GM23338 (cell line): Measurements from ENCODE around the gene S100A13. TPM values are rescaled to one million over a fixed set of nuclear protein-coding genes. Genes with fewer than 3 reads are reported as not detected.
A peak's percentile ranks its signal among the peaks of the same experiment; 100 is the strongest.
"Not testable (repeated sequence)": the region's sequence is repeated elsewhere in the genome, so short reads cannot be mapped to it uniquely, and the experiment has no call there.

Experiments
- ATAC-seq: fragments of 200-7000 bp; cut with Tn5 transposase; 3 replicates; pipeline ENCODE4 v1.9.1; 2020
- DNase-seq: peaks from one replicate; pipeline ENCODE4 v3.0.0-alpha.2; 2015; ENCODE audit warnings: low spot score
- H2AFZ ChIP-seq: fragments of 200-600 bp; sonication (generic); 2 replicates; pipeline ENCODE4 v1.8.0; 2016; ENCODE audit warnings: antibody characterized with exemption, mild to moderate bottlenecking, moderate library complexity
- H3F3A ChIP-seq: fragments of 200-600 bp; sonication (generic); replicated peaks from 2 replicates; pipeline ENCODE4 v1.8.0; 2017; ENCODE audit warnings: antibody characterized with exemption, mixed run types, low read depth
- H3K27ac ChIP-seq: fragments of 200-600 bp; sonication (generic); 2 replicates; pipeline ENCODE4 v1.6.1; 2016; ENCODE audit warnings: low read depth
- H3K27me3 ChIP-seq: fragments of 200-600 bp; sonication (generic); 2 replicates; pipeline ENCODE4 v1.8.0; 2016; ENCODE audit warnings: mild to moderate bottlenecking, mixed run types, moderate library complexity; ENCODE audit not compliant: insufficient read depth
- H3K36me3 ChIP-seq: fragments of 200-600 bp; sonication (generic); 2 replicates; pipeline ENCODE4 v1.8.0; 2016; ENCODE audit warnings: mild to moderate bottlenecking; ENCODE audit not compliant: insufficient read depth
- H3K4me1 ChIP-seq: fragments of 200-600 bp; sonication (generic); 2 replicates; pipeline ENCODE4 v1.8.0; 2016; ENCODE audit warnings: mild to moderate bottlenecking, moderate library complexity; ENCODE audit not compliant: insufficient read depth
- H3K4me2 ChIP-seq: fragments of 200-600 bp; sonication (generic); 2 replicates; pipeline ENCODE4 v1.7.1; 2017; ENCODE audit warnings: mixed run types
- H3K4me3 ChIP-seq: fragments of 200-600 bp; sonication (generic); 2 replicates; pipeline ENCODE4 v1.6.1; 2016; ENCODE audit warnings: mixed run types
- H3K79me2 ChIP-seq: fragments of 200-600 bp; sonication (generic); replicated peaks from 2 replicates; pipeline ENCODE4 v1.8.0; 2017; ENCODE audit warnings: mild to moderate bottlenecking; ENCODE audit not compliant: insufficient read depth
- H3K9me2 ChIP-seq: fragments of 200-600 bp; sonication (generic); 2 replicates; pipeline ENCODE4 v1.8.0; 2017; ENCODE audit not compliant: insufficient read depth
- H4K20me1 ChIP-seq: fragments of 200-600 bp; sonication (generic); replicated peaks from 2 replicates; pipeline ENCODE4 v1.8.0; 2017; ENCODE audit warnings: mild to moderate bottlenecking; ENCODE audit not compliant: insufficient read depth
- H3K27ac Mint-ChIP-seq: 2 replicates; pipeline ENCODE4 v1.8.0; 2020; ENCODE audit warnings: inconsistent platforms, mild to moderate bottlenecking, moderate library complexity, mixed read lengths
- H3K27me3 Mint-ChIP-seq: 3 replicates; pipeline ENCODE4 v1.8.0; 2022; ENCODE audit warnings: low read depth, mild to moderate bottlenecking, moderate library complexity, mixed read lengths, inconsistent platforms; ENCODE audit not compliant: insufficient read depth, poor library complexity
- H3K36me3 Mint-ChIP-seq: 3 replicates; pipeline ENCODE4 v1.8.0; 2021; ENCODE audit warnings: low read depth, mild to moderate bottlenecking, inconsistent platforms, moderate library complexity, mixed read lengths
- H3K4me1 Mint-ChIP-seq: 3 replicates; pipeline ENCODE4 v1.8.0; 2020; ENCODE audit warnings: mild to moderate bottlenecking, inconsistent platforms, mixed read lengths
- H3K4me3 Mint-ChIP-seq: 3 replicates; pipeline ENCODE4 v1.8.0; 2021; ENCODE audit warnings: moderate library complexity, mild to moderate bottlenecking, inconsistent platforms, mixed read lengths
- H3K9me3 Mint-ChIP-seq: 3 replicates; pipeline ENCODE4 v1.8.0; 2020; ENCODE audit warnings: moderate library complexity, mild to moderate bottlenecking, inconsistent platforms, mixed read lengths
- CREB1 ChIP-seq: fragments of 250-450 bp; sonication (Bioruptor Pico); IDR thresholded peaks from 2 replicates; pipeline ENCODE4 v1.5.0; 2020; ENCODE audit warnings: low read depth, mild to moderate bottlenecking, moderate library complexity
- ETS1 ChIP-seq: IDR thresholded peaks from 2 replicates; pipeline ENCODE4 v1.6.1; 2016; ENCODE audit warnings: antibody characterized with exemption
- EZH2 ChIP-seq: fragments of 200-600 bp; sonication (generic); IDR thresholded peaks from one replicate; pipeline ENCODE4 v1.8.0; 2017; ENCODE audit warnings: antibody characterized with exemption, mild to moderate bottlenecking, low read depth; ENCODE audit not compliant: unreplicated experiment
- EZH2phosphoT487 ChIP-seq: fragments of 200-600 bp; sonication (generic); IDR thresholded peaks from one replicate; pipeline ENCODE4 v1.8.1; 2018; ENCODE audit warnings: antibody characterized with exemption; ENCODE audit not compliant: unreplicated experiment
- JUNB ChIP-seq: IDR thresholded peaks from one replicate; pipeline ENCODE4 v1.6.1; 2016; ENCODE audit warnings: antibody characterized with exemption; ENCODE audit not compliant: unreplicated experiment
- NANOG ChIP-seq: IDR thresholded peaks from 2 replicates; pipeline ENCODE4 v1.6.1; 2016; ENCODE audit warnings: antibody characterized with exemption, borderline replicate concordance
- POLR2AphosphoS5 ChIP-seq: IDR thresholded peaks from 2 replicates; pipeline ENCODE4 v1.6.1; 2016; ENCODE audit warnings: antibody characterized with exemption, low read depth
- REST ChIP-seq: IDR thresholded peaks from one replicate; pipeline ENCODE4 v1.6.1; 2018; ENCODE audit warnings: antibody characterized with exemption; ENCODE audit not compliant: unreplicated experiment
- STAT1 ChIP-seq: IDR thresholded peaks from one replicate; pipeline ENCODE4 v1.6.1; 2016; ENCODE audit warnings: antibody characterized with exemption; ENCODE audit not compliant: unreplicated experiment
- ZNF114 ChIP-seq: fragments of 250-450 bp; sonication (Bioruptor Pico); IDR thresholded peaks from 2 replicates; pipeline ENCODE4 v1.5.0; 2020; ENCODE audit warnings: mild to moderate bottlenecking, moderate library complexity
- ZNF331 ChIP-seq: fragments of 250-450 bp; sonication (Bioruptor Pico); IDR thresholded peaks from 2 replicates; pipeline ENCODE4 v1.5.0; 2020; ENCODE audit warnings: low read depth, mild to moderate bottlenecking, moderate library complexity
- ZNF462 ChIP-seq: fragments of 250-450 bp; sonication (Bioruptor Pico); IDR thresholded peaks from 2 replicates; pipeline ENCODE4 v1.5.0; 2020; ENCODE audit warnings: mild to moderate bottlenecking, moderate library complexity
- polyA plus RNA-seq: library from polyadenylated mRNA; unstranded; fragments of >200 nt; fragmentation: Nextera tagmentation; extraction: Ambion mirVana; gene quantifications from 2 replicates; pipeline ENCODE4 v1.2.1, GENCODE V29; 2016
- total RNA-seq: library from RNA; depleted of rRNA; stranded (reverse); fragments of >200 nt; shearing (Covaris generic); gene quantifications from 2 replicates; pipeline ENCODE4 v1.2.3, GENCODE V29; 2014

Gene S100A13
- total and polyA plus RNA-seq, 2 experiments from 2014 or later = 32.7 to 165 TPM

- Histone ChIP-seq H4K20me1 (peaks cover 58% of the 10 kb centered on the region), H3F3A (peaks cover 50% of the 10 kb centered on the region), H3K4me1 (no peaks in the 10 kb centered on the region; the same call in 1 of the 2 replicates), H3K79me2 (peaks cover 55% of the 10 kb centered on the region), H3K27ac (0 out of 2 replicates have a peak overlapping the region, but pooled peaks have one; percentile 50), H3K36me3 (peaks cover 96% of the 10 kb centered on the region), H3K9me2 (no peaks in the 10 kb centered on the region), H3K4me2 (no peak overlapping the region), H3K4me3 (no peak overlapping the region), H2AFZ (no peak overlapping the region), H3K27me3 (no peaks in the 10 kb centered on the region)
- Mint-ChIP-seq H3K27ac (no peak overlapping the region), H3K4me1 (no peaks in the 10 kb centered on the region; the same call in 2 of the 3 replicates), H3K27me3 (peaks cover 3% of the 10 kb centered on the region), H3K4me3 (no peak overlapping the region), H3K36me3 (peaks cover 97% of the 10 kb centered on the region), H3K9me3 (no peaks in the 10 kb centered on the region)
- no peak for DNase-seq
- ATAC-seq = no peak
- TF ChIP-seq NANOG (no peak), JUNB (no peak), EZH2phosphoT487 (no peak), STAT1 (no peak), REST (no peak), ZNF331 (CRISPR knock-in tag) (no peak), POLR2AphosphoS5 (no peak), ZNF114 (no peak), ZNF462 (CRISPR knock-in tag) (no peak), CREB1 (CRISPR knock-in tag) (no peak), ETS1 (no peak), EZH2 (no peak)
Observed at GRCh38 chr1:153640861-153641260, 13.6 kb upstream of the S100A13 start.

GRCh38 chr1:153640213-153640612 lies 12.9 kb upstream of the S100A13 start:
- peaks cover 62% of the 10 kb centered on the region for H3K79me2 ChIP-seq
- H3K36me3 ChIP-seq = peaks cover 90% of the 10 kb centered on the region
- H4K20me1 ChIP-seq = peaks cover 52% of the 10 kb centered on the region
- H2AFZ ChIP-seq, H3K4me3 Mint-ChIP-seq, H3K27ac ChIP-seq, H3K4me1 ChIP-seq, H3K27me3 ChIP-seq, ATAC-seq, H3K4me2 ChIP-seq, H3K27me3 Mint-ChIP-seq, H3K4me3 ChIP-seq, DNase-seq, H3K4me1 Mint-ChIP-seq, H3K9me3 Mint-ChIP-seq, H3K27ac Mint-ChIP-seq, H3K9me2 ChIP-seq: not testable (repeated sequence)
- peaks cover 94% of the 10 kb centered on the region for H3K36me3 Mint-ChIP-seq
- peaks cover 46% of the 10 kb centered on the region for H3F3A ChIP-seq
